CD1c-positive myeloid dendritic cell (primary cell): ENCODE results near the gene F8A1.
"Not testable (repeated sequence)": the region's sequence is repeated elsewhere in the genome, so short reads cannot be mapped to it uniquely, and the experiment has no call there.

Experiments
- DNase-seq: peaks from one replicate; pipeline ENCODE4 v3.0.0-alpha.2; 2016; ENCODE audit errors: extremely low spot score

F8A1 gene

GRCh38 chrX:154886069-154886788 lies at the start of gene F8A1:
TSS of gene F8A1 (plus strand) at chrX:154886355. CDS start at chrX:154886375, 20 bp downstream.
- DNase-seq = not testable (repeated sequence)

DNA sequence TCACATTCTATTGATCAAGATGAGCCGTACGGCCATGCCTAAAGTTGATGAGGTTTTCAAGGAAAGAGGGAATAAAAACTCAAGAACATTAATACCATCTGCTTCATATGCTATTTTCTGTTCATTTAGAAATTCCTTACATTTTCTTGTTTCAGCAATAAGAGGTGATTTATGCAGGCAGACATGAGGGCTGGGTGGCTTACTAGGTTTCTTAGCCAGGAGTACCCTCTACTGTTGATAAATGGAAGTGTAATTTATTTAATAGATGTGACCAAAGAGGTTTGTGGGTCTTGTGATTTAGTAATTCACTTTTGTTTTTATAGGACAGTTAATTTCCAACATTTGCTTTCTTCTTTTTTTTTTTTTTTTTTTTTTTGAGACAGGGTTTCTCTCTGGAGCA lies 45.3 kb upstream of the F8A1 start:
- DNase-seq = peak; percentile 61

- no peak for DNase-seq
Observed at GRCh38 chrX:154850957-154851611, 35.1 kb upstream of the F8A1 start.

DNA sequence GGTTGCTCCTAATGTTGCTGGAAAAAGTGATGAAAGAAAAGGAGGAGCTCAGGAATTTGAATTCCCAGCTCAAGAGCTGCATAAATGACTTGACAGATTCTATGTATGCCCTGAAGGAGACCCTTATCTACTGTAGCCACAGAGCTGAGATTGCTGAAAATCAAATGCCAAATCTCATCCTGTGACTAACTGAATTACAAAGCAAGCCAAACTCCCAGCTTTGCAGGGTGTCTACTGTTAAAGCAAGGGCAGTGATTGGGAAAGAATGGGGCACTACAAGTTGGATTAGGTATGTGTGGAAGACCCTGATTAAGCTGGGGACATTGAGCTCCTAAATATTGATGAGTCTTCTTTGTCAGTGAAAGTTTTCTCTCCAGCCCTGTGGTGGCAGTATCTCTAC lies 30.9 kb upstream of the F8A1 start:
- DNase-seq = no peak

- not testable (repeated sequence) for DNase-seq
Observed at GRCh38 chrX:154868522-154868921, 17.6 kb upstream of the F8A1 start.

DNA sequence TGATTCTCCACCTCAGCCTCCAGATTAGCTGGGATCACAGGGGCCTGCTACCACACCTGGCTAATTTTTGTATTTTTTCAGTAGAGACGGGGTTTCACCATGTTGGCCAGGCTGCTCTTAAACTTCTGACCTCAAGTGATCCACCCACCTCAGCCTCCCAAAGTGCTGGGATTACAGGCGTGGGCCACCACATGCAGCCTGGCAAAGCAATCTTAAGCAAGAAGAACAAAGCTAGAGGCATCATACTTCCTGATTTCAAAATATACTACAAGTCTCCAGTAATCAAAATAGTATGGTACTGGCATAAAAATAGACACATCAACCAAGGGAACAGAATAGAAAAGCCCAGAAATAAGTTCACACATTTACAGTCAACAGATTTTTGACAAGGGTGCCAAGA lies 12.8 kb upstream of the F8A1 start:
- DNase-seq = peak; percentile 5

- DNase-seq = not testable (repeated sequence)
Observed at GRCh38 chrX:154884069-154884468, 2.1 kb upstream of the F8A1 start.

DNA sequence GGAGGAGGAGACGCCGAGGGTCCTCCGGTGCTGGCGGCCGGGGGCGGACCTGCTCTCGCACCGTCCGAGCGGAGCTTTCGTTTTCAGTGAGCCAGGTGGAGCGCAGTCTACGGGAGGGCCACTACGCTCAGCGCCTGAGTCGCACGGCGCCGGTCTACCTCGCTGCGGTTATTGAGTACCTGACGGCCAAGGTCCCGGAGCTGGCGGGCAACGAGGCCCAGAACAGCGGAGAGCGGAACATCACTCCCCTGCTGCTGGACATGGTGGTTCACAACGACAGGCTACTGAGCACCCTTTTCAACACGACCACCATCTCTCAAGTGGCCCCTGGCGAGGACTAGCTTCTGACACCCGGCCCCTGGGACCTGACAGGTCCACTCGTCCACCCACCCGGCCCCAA lies 1.1 kb upstream of the F8A1 start:
- DNase-seq = not testable (repeated sequence)

- DNase-seq = not testable (repeated sequence)
Observed at GRCh38 chrX:154885549-154885948, 606 bp upstream of the F8A1 start.

GRCh38 chrX:154886789-154887221 lies 650 bp downstream of the F8A1 start:
- DNase-seq = not testable (repeated sequence)

DNA sequence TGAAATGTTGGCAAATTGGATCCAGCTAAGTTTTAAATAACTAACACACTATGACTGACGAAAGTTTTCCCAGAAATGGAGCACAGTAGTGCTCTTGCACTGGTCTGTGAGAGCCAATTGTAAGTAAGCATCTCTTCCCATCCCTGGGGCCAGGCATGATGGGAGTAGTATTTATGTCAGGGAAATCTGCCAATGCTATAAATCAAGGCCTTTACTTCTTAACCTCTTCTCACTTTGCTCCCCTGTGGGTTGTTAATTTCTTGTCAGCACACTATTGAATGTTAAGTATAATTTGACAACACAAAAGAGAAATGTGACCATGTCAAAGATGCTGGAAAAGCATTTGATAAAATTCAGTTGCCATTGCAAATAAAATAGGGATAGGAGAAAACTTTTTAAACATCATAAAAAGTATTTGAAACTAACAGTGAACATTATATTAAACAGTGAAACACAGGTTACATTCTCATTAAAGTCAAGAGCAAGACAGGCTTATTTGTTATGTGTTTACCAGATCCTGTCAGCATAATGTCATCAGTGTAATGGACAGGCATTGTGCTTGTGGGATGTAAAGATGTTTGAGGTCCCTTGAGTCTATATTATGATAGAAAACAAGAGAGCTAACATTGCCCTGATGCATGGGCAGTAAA lies 5.0 kb downstream of the F8A1 start:
- no peak for DNase-seq

GRCh38 chrX:154892296-154892695 lies 6.1 kb downstream of the F8A1 start:
- DNase-seq = no peak

GRCh38 chrX:154900323-154900722 lies 14.2 kb downstream of the F8A1 start:
- no peak for DNase-seq

GRCh38 chrX:154902408-154902807 lies 16.3 kb downstream of the F8A1 start:
- no peak for DNase-seq

DNA sequence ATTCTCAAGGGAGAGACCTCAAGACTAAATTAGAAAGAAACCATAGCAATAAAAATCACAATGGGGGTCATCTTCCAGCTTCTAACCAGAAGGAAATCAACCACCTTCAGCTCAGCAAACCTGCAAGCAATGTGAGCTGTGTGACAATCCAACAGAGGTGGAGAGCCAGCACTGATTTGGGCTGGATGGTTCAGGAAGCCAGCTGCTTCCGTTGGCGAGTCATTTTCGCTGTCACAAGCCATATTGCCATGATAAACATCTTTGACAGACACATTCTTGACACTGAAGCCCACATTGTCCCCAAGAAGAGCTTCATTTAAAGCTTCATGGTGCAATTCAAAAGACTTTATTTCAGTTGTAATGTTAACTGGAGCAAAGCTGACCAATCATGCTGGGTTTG lies 22.7 kb downstream of the F8A1 start:
- DNase-seq = no peak

- DNase-seq = not testable (repeated sequence)
Observed at GRCh38 chrX:154910048-154910447, 23.9 kb downstream of the F8A1 start.

GRCh38 chrX:154910528-154910927 lies 24.4 kb downstream of the F8A1 start:
- not testable (repeated sequence) for DNase-seq

GRCh38 chrX:154914052-154914451 lies 27.9 kb downstream of the F8A1 start:
- no peak for DNase-seq

DNA sequence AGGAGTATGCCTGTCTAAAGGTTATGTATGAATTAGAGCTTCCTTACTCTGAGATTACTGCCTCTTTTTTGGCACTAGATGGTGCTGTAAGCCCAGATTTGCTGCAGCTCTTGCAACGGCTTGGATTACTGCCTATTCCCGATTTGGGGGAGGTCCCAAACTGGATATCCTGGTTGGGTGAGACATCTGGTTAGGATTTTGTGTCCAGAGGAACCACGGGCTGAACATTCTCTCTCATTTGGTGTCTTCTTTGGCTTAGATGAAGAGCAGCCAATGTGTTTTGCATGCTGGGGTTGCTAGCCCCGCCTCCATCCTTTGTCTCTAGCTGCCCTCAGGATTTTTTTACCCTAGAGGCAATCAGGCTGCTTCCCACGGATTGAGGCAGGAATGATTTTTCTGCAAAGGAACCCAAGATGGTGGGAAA lies 31.9 kb downstream of the F8A1 start:
- peak; percentile 41 for DNase-seq

GRCh38 chrX:154924771-154925170 lies 38.6 kb downstream of the F8A1 start:
- not testable (repeated sequence) for DNase-seq
